ENCODE measurements around the gene SKI. TPM values are rescaled to one million over a fixed set of nuclear protein-coding genes. Genes with fewer than 3 reads are reported as not detected.

The SKI gene
- total and polyA plus RNA-seq, 2 of the 8 experiments (the other 6 are each of a cell fraction or from before 2014, with no cell fraction given) = 8.3 to 87.6 TPM

- no peak for TF ChIP-seq SRF (IDR thresholded peaks at IDR 0.05; ENCODE audit: low read depth, low read length)
Observed at GRCh38 chr1:2210786-2211185, 17.3 kb upstream of the SKI start (continued).

Data from H1 (cell line).